ENCODE results near the gene CTNND2. TPM values are rescaled to one million over a fixed set of nuclear protein-coding genes. Genes with fewer than 3 reads are reported as not detected.

The CTNND2 gene
- total RNA-seq, 1 donor from 2014 or later = 40.0 TPM

GRCh38 chr5:11037941-11038340, 866.3 kb downstream of the CTNND2 start:
- no peak for TF ChIP-seq CTCF (conservative IDR thresholded peaks at IDR 0.05)
- no peak overlapping the region for H3K4me3 Mint-ChIP-seq
- H3K9me3 Mint-ChIP-seq = no peaks in the 10 kb centered on the region
- peaks cover 6% of the 10 kb centered on the region for H3K4me1 Mint-ChIP-seq
- no peaks in the 10 kb centered on the region for H3K27me3 Mint-ChIP-seq (ENCODE audit: low read depth)
- DNase-seq (ENCODE audit: low read depth, low spot score) = no peak
- peaks cover 4% of the 10 kb centered on the region for H3K36me3 Mint-ChIP-seq (ENCODE audit: low read depth)
- no peak overlapping the region for H3K27ac Mint-ChIP-seq (ENCODE audit: unreplicated experiment)

GRCh38 chr5:11037080-11037479, 867.2 kb downstream of the CTNND2 start:
- DNase-seq (ENCODE audit: low read depth, low spot score) = no peak
- H3K4me3 Mint-ChIP-seq = no peak overlapping the region
- no peak overlapping the region for H3K27ac Mint-ChIP-seq (ENCODE audit: unreplicated experiment)
- no peaks in the 10 kb centered on the region for H3K27me3 Mint-ChIP-seq (ENCODE audit: low read depth)
- peaks cover 4% of the 10 kb centered on the region for H3K36me3 Mint-ChIP-seq (ENCODE audit: low read depth)
- TF ChIP-seq CTCF (conservative IDR thresholded peaks at IDR 0.05) = no peak
- peaks cover 6% of the 10 kb centered on the region for H3K4me1 Mint-ChIP-seq
- no peaks in the 10 kb centered on the region for H3K9me3 Mint-ChIP-seq

- Mint-ChIP-seq H3K9me3 (peaks cover 13% of the 10 kb centered on the region), H3K4me3 (no peak overlapping the region), H3K36me3 (ENCODE audit: low read depth) (peaks cover 29% of the 10 kb centered on the region), H3K27ac (ENCODE audit: unreplicated experiment) (no peak overlapping the region), H3K4me1 (peaks cover 6% of the 10 kb centered on the region), H3K27me3 (ENCODE audit: low read depth) (no peaks in the 10 kb centered on the region)
- no peak for DNase-seq (ENCODE audit: low read depth, low spot score)
- no peak for TF ChIP-seq CTCF (conservative IDR thresholded peaks at IDR 0.05)
Observed at GRCh38 chr5:11030671-11031070, 873.6 kb downstream of the CTNND2 start.

GRCh38 chr5:11027660-11028059, 876.6 kb downstream of the CTNND2 start:
- no peak for DNase-seq (ENCODE audit: low read depth, low spot score)
- H3K27ac Mint-ChIP-seq (ENCODE audit: unreplicated experiment) = no peak overlapping the region
- H3K4me1 Mint-ChIP-seq = no peaks in the 10 kb centered on the region
- H3K27me3 Mint-ChIP-seq (ENCODE audit: low read depth) = no peaks in the 10 kb centered on the region
- H3K4me3 Mint-ChIP-seq = no peak overlapping the region
- no peak for TF ChIP-seq CTCF (conservative IDR thresholded peaks at IDR 0.05)
- H3K9me3 Mint-ChIP-seq = peaks cover 13% of the 10 kb centered on the region
- H3K36me3 Mint-ChIP-seq (ENCODE audit: low read depth) = peaks cover 27% of the 10 kb centered on the region

- Mint-ChIP-seq H3K4me1 (no peaks in the 10 kb centered on the region), H3K27ac (ENCODE audit: unreplicated experiment) (no peak overlapping the region), H3K4me3 (no peak overlapping the region), H3K9me3 (peaks cover 13% of the 10 kb centered on the region), H3K27me3 (ENCODE audit: low read depth) (no peaks in the 10 kb centered on the region), H3K36me3 (ENCODE audit: low read depth) (peaks cover 29% of the 10 kb centered on the region)
- TF ChIP-seq CTCF (conservative IDR thresholded peaks at IDR 0.05) = no peak
- DNase-seq (ENCODE audit: low read depth, low spot score) = no peak
Observed at GRCh38 chr5:11026543-11026942, 877.7 kb downstream of the CTNND2 start.

GRCh38 chr5:11023945-11024344, 880.3 kb downstream of the CTNND2 start:
- no peak overlapping the region for H3K4me3 Mint-ChIP-seq
- H3K4me1 Mint-ChIP-seq = no peaks in the 10 kb centered on the region
- peaks cover 3% of the 10 kb centered on the region for H3K9me3 Mint-ChIP-seq
- no peak for DNase-seq (ENCODE audit: low read depth, low spot score)
- H3K36me3 Mint-ChIP-seq (ENCODE audit: low read depth) = peaks cover 17% of the 10 kb centered on the region
- H3K27me3 Mint-ChIP-seq (ENCODE audit: low read depth) = no peaks in the 10 kb centered on the region
- TF ChIP-seq CTCF (conservative IDR thresholded peaks at IDR 0.05) = no peak
- H3K27ac Mint-ChIP-seq (ENCODE audit: unreplicated experiment) = no peak overlapping the region
